Endodermal cell (in vitro differentiated cells): ENCODE results near the gene EPHA8. TPM values are rescaled to one million over a fixed set of nuclear protein-coding genes. Genes with fewer than 3 reads are reported as not detected.

Experiments
- DNase-seq: peaks from one replicate; pipeline ENCODE4 v3.0.0-alpha.2; 2017
- H3K27ac ChIP-seq: 2 replicates; pipeline ENCODE4 v1.5.1; 2013; ENCODE audit warnings: mild to moderate bottlenecking, low read depth, low read length, moderate library complexity
- H3K27me3 ChIP-seq: 2 replicates; pipeline ENCODE4 v1.6.1; 2013; ENCODE audit warnings: mild to moderate bottlenecking, low read length, moderate library complexity; ENCODE audit not compliant: insufficient read depth, control insufficient read depth, poor library complexity, severe bottlenecking
- H3K36me3 ChIP-seq: 2 replicates; pipeline ENCODE4 v1.7.0; 2013; ENCODE audit warnings: mild to moderate bottlenecking, low read length, moderate library complexity; ENCODE audit not compliant: control insufficient read depth, insufficient read depth
- H3K4me1 ChIP-seq: one replicate; pipeline ENCODE4 v1.7.0; 2013; ENCODE audit warnings: low read length; ENCODE audit not compliant: control insufficient read depth, insufficient read depth
- H3K4me3 ChIP-seq: 2 replicates; pipeline ENCODE4 v1.5.1; 2013; ENCODE audit warnings: mild to moderate bottlenecking, low read length, moderate library complexity
- H3K9ac ChIP-seq: 2 replicates; pipeline ENCODE4 v1.6.1; 2013; ENCODE audit warnings: mild to moderate bottlenecking, low read length, moderate library complexity; ENCODE audit not compliant: poor library complexity, severe bottlenecking; ENCODE audit errors: extremely low read depth
- H3K9me3 ChIP-seq: 2 replicates; pipeline ENCODE4 v1.6.1; 2013; ENCODE audit warnings: mild to moderate bottlenecking, low read length, moderate library complexity; ENCODE audit not compliant: control insufficient read depth
- H3K27ac Mint-ChIP-seq: 2 replicates; pipeline ENCODE4 v1.8.0; 2020; ENCODE audit warnings: mixed read lengths
- H3K27me3 Mint-ChIP-seq: 2 replicates; pipeline ENCODE4 v1.8.0; 2021; ENCODE audit warnings: mild to moderate bottlenecking, mixed read lengths; ENCODE audit not compliant: insufficient read depth
- H3K36me3 Mint-ChIP-seq: 2 replicates; pipeline ENCODE4 v1.8.0; 2020; ENCODE audit warnings: low read depth, mixed read lengths
- H3K4me1 Mint-ChIP-seq: 2 replicates; pipeline ENCODE4 v1.8.0; 2020; ENCODE audit warnings: mixed read lengths
- H3K4me3 Mint-ChIP-seq: 2 replicates; pipeline ENCODE4 v1.8.0; 2020; ENCODE audit warnings: mild to moderate bottlenecking, moderate library complexity, mixed read lengths
- H3K9me3 Mint-ChIP-seq: 2 replicates; pipeline ENCODE4 v1.8.0; 2020; ENCODE audit warnings: mild to moderate bottlenecking, mixed read lengths
- WGBS, 2 experiments: methylation state at CpG; one replicate each; pipeline versions ENCODE4 v1.1.5 to v1.1.7; 2013; ENCODE audit warnings: missing lambda C conversion rate in 2 of 2, mixed read lengths in 1 of 2; ENCODE audit not compliant: insufficient coverage in 1 of 2, insufficient read length in 1 of 2; 5-methylcytosine and 5-hydroxymethylcytosine counted together
- total RNA-seq, 2 donors: library from RNA; stranded (reverse); fragmentation: NEBNext Ultra II Directional in 1 of 2; extraction: Animal tissue kit (Norgen Biotek cat#: 25700) in 1 of 2; gene quantifications; 2 replicates in 1 of 2; 3 replicates in 1 of 2; pipeline ENCODE4 v1.2.1, GENCODE V29; 2021
- TF ChIP-seq, protein P1 (sequence below): fragments of 200-600 bp; sonication (generic); conservative IDR thresholded peaks from 2 replicates; pipeline ENCODE4 v1.5.0; 2021; ENCODE audit warnings: antibody characterized with exemption, mild to moderate bottlenecking

EPHA8 gene
- total RNA-seq, 2 donors from 2014 or later: 1.5 TPM

- DNase-seq: no peak
- WGBS, 2 experiments: 95 to 96% methylated on average over 11 to 12 of the region's 12 CpGs
- Histone ChIP-seq H3K4me1 (no peaks in the 10 kb centered on the region), H3K27me3 (peaks cover 21% of the 10 kb centered on the region), H3K27ac (no peak overlapping the region), H3K9me3 (no peaks in the 10 kb centered on the region), H3K9ac (no peak overlapping the region), H3K4me3 (no peak overlapping the region), H3K36me3 (no peaks in the 10 kb centered on the region)
- Mint-ChIP-seq H3K9me3 (no peaks in the 10 kb centered on the region), H3K27me3 (peaks cover 14% of the 10 kb centered on the region), H3K27ac (no peak overlapping the region), H3K4me3 (no peak overlapping the region), H3K36me3 (no peaks in the 10 kb centered on the region), H3K4me1 (no peaks in the 10 kb centered on the region)
- TF ChIP-seq, protein P1, sequence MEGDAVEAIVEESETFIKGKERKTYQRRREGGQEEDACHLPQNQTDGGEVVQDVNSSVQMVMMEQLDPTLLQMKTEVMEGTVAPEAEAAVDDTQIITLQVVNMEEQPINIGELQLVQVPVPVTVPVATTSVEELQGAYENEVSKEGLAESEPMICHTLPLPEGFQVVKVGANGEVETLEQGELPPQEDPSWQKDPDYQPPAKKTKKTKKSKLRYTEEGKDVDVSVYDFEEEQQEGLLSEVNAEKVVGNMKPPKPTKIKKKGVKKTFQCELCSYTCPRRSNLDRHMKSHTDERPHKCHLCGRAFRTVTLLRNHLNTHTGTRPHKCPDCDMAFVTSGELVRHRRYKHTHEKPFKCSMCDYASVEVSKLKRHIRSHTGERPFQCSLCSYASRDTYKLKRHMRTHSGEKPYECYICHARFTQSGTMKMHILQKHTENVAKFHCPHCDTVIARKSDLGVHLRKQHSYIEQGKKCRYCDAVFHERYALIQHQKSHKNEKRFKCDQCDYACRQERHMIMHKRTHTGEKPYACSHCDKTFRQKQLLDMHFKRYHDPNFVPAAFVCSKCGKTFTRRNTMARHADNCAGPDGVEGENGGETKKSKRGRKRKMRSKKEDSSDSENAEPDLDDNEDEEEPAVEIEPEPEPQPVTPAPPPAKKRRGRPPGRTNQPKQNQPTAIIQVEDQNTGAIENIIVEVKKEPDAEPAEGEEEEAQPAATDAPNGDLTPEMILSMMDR: no peak
These were observed 18.7 kb upstream of the EPHA8 start for GRCh38 chr1:22544606-22545005.

- no peak overlapping the region for H3K9ac ChIP-seq
- Mint-ChIP-seq H3K27ac (no peak overlapping the region), H3K9me3 (no peaks in the 10 kb centered on the region), H3K36me3 (no peaks in the 10 kb centered on the region), H3K27me3 (peaks cover 14% of the 10 kb centered on the region), H3K4me3 (no peak overlapping the region), H3K4me1 (no peaks in the 10 kb centered on the region)
- WGBS, 2 experiments: 84 to 87% methylated on average over 13 of the region's 13 CpGs
- no peak for DNase-seq
- H3K36me3 ChIP-seq: no peaks in the 10 kb centered on the region
- H3K27me3 ChIP-seq: peaks cover 21% of the 10 kb centered on the region
- no peaks in the 10 kb centered on the region for H3K4me1 ChIP-seq
- H3K4me3 ChIP-seq: no peak overlapping the region
- no peak overlapping the region for H3K27ac ChIP-seq
- TF ChIP-seq, protein P1: no peak
- no peaks in the 10 kb centered on the region for H3K9me3 ChIP-seq
These were observed 18.1 kb upstream of the EPHA8 start for GRCh38 chr1:22545141-22545540.

GRCh38 chr1:22547186-22547817, 16.0 kb upstream of the EPHA8 start:
- no peak overlapping the region for H3K9ac ChIP-seq
- no peaks in the 10 kb centered on the region for H3K9me3 ChIP-seq
- Mint-ChIP-seq H3K36me3 (no peaks in the 10 kb centered on the region), H3K27me3 (peaks cover 14% of the 10 kb centered on the region), H3K4me3 (no peak overlapping the region), H3K9me3 (no peaks in the 10 kb centered on the region), H3K4me1 (no peaks in the 10 kb centered on the region), H3K27ac (no peak overlapping the region)
- no peaks in the 10 kb centered on the region for H3K36me3 ChIP-seq
- peaks cover 21% of the 10 kb centered on the region for H3K27me3 ChIP-seq
- H3K4me1 ChIP-seq: no peaks in the 10 kb centered on the region
- WGBS, 2 experiments: 86% methylated on average over 5 to 6 of the region's 6 CpGs
- no peak overlapping the region for H3K27ac ChIP-seq
- TF ChIP-seq, protein P1: no peak
- no peak overlapping the region for H3K4me3 ChIP-seq
- no peak for DNase-seq
